Measurements from ENCODE around the gene SLTM.
"Not testable (repeated sequence)": the region's sequence is repeated elsewhere in the genome, so short reads cannot be mapped to it uniquely, and the experiment has no call there.

The SLTM gene

GRCh38 chr15:58929891-58930416 is 3.5 kb downstream of the SLTM start:
- no peak for FAIRE-seq

GRCh38 chr15:58926823-58927222 is 6.7 kb downstream of the SLTM start:
- DNase-seq (ENCODE audit: low spot score), result no peak
- no peak for FAIRE-seq

More at GRCh38 chr15:58929891-58930416, 3.5 kb downstream of the SLTM start:
- DNase-seq (ENCODE audit: low spot score), result no peak

GRCh38 chr15:58924327-58924726 is 9.2 kb downstream of the SLTM start:
- FAIRE-seq, result no peak
- DNase-seq (ENCODE audit: low spot score), result no peak

- no peak for DNase-seq (ENCODE audit: low spot score)
- FAIRE-seq, result no peak
Measured at GRCh38 chr15:58923696-58924300, 9.7 kb downstream of the SLTM start.

GRCh38 chr15:58923284-58923683 is 10.2 kb downstream of the SLTM start:
- FAIRE-seq (no peak), DNase-seq (ENCODE audit: low spot score) (no peak)

- no peak for FAIRE-seq
- no peak for DNase-seq (ENCODE audit: low spot score)
Measured at GRCh38 chr15:58921267-58921790, 12.2 kb downstream of the SLTM start.

GRCh38 chr15:58920447-58920846 is 13.0 kb downstream of the SLTM start:
- FAIRE-seq; DNase-seq (ENCODE audit: low spot score): not testable (repeated sequence)

GRCh38 chr15:58919232-58919631 is 14.2 kb downstream of the SLTM start:
- FAIRE-seq (no peak), DNase-seq (ENCODE audit: low spot score) (no peak)

- no peak for FAIRE-seq
Measured at GRCh38 chr15:58918239-58918638, 15.2 kb downstream of the SLTM start.

GRCh38 chr15:58917613-58918129 is 15.8 kb downstream of the SLTM start:
- FAIRE-seq; DNase-seq (ENCODE audit: low spot score): not testable (repeated sequence)

More at GRCh38 chr15:58918239-58918638, 15.2 kb downstream of the SLTM start:
- no peak for DNase-seq (ENCODE audit: low spot score)

GRCh38 chr15:58916962-58917361 is 16.5 kb downstream of the SLTM start:
- no peak for FAIRE-seq
- no peak for DNase-seq (ENCODE audit: low spot score)

GRCh38 chr15:58910456-58910855 is 23.0 kb downstream of the SLTM start:
- DNase-seq (ENCODE audit: low spot score) (no peak), FAIRE-seq (no peak)

- FAIRE-seq (no peak), DNase-seq (ENCODE audit: low spot score) (no peak)
Measured at GRCh38 chr15:58909616-58910015, 23.9 kb downstream of the SLTM start.

- no peak for FAIRE-seq
Measured at GRCh38 chr15:58908550-58909309, 24.7 kb downstream of the SLTM start.

GRCh38 chr15:58900631-58901030 is 32.8 kb downstream of the SLTM start:
- no peak for FAIRE-seq
- no peak for DNase-seq (ENCODE audit: low spot score)

More at GRCh38 chr15:58908550-58909309, 24.7 kb downstream of the SLTM start:
- DNase-seq (ENCODE audit: low spot score), result no peak

GRCh38 chr15:58898150-58898680 is 35.3 kb downstream of the SLTM start:
- FAIRE-seq (no peak), DNase-seq (ENCODE audit: low spot score) (no peak)

- FAIRE-seq, result no peak
Measured at GRCh38 chr15:58889363-58889762, 44.1 kb downstream of the SLTM start.

GRCh38 chr15:58886921-58887320 is 46.6 kb downstream of the SLTM start:
- FAIRE-seq, result no peak

More at GRCh38 chr15:58889363-58889762, 44.1 kb downstream of the SLTM start:
- DNase-seq (ENCODE audit: low spot score), result no peak

GRCh38 chr15:58883926-58884325 is 49.6 kb downstream of the SLTM start:
- DNase-seq (ENCODE audit: low spot score); FAIRE-seq: not testable (repeated sequence)

More at GRCh38 chr15:58886921-58887320, 46.6 kb downstream of the SLTM start:
- no peak for DNase-seq (ENCODE audit: low spot score)

GRCh38 chr15:58882243-58882642 is 51.2 kb downstream of the SLTM start:
- no peak for DNase-seq (ENCODE audit: low spot score)
- FAIRE-seq, result no peak

- FAIRE-seq (no peak), DNase-seq (ENCODE audit: low spot score) (no peak)
Measured at GRCh38 chr15:58880320-58880719, 53.2 kb downstream of the SLTM start.

Data from urothelium cell line (cell line).